ENCODE results near the gene FAM13A. TPM values are rescaled to one million over a fixed set of nuclear protein-coding genes. Genes with fewer than 3 reads are reported as not detected.

Gene FAM13A
- total RNA-seq, 1 donor from 2014 or later: 40.3 TPM

DNA sequence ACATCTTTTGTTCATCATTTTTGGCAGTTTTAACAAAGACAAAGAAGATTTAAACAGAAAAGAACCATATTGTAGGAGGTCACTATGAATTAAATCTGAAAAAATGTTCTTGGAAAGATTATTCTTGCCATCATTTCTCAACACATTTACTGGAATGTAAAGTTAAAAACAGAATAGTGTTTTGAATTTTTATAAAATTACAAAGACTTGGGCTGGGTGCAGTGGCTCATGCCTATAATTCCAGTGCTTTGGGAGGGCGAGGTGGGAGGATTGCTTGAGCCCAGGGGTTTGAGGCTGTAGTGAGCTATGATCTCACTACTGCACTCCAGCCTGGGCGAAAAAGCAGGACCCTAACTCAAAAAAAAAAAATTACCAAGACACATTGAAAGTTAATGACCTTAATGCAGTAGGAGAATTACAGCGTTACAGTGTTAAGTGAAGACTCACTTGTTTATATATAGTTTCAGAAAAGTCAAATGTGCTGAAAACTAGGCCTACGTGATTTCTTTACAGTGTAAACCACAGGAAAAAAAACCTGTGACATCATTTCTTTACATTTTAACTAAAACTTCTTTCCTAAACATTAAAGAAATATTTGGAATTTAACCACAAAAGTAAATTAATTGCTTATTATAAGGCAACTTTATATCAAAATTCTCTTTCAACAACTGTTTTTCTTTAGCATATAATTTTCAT is 7.9 kb downstream of the FAM13A start:
- H3K9me3 Mint-ChIP-seq: peaks cover 19% of the 10 kb centered on the region
- no peak overlapping the region for H3K4me3 Mint-ChIP-seq
- H3K4me1 ChIP-seq: peaks cover 3% of the 10 kb centered on the region
- H3K27me3 Mint-ChIP-seq (ENCODE audit: insufficient read depth, low read depth): no peaks in the 10 kb centered on the region
- peaks cover 8% of the 10 kb centered on the region for H3K4me1 Mint-ChIP-seq
- TF ChIP-seq, protein P1, sequence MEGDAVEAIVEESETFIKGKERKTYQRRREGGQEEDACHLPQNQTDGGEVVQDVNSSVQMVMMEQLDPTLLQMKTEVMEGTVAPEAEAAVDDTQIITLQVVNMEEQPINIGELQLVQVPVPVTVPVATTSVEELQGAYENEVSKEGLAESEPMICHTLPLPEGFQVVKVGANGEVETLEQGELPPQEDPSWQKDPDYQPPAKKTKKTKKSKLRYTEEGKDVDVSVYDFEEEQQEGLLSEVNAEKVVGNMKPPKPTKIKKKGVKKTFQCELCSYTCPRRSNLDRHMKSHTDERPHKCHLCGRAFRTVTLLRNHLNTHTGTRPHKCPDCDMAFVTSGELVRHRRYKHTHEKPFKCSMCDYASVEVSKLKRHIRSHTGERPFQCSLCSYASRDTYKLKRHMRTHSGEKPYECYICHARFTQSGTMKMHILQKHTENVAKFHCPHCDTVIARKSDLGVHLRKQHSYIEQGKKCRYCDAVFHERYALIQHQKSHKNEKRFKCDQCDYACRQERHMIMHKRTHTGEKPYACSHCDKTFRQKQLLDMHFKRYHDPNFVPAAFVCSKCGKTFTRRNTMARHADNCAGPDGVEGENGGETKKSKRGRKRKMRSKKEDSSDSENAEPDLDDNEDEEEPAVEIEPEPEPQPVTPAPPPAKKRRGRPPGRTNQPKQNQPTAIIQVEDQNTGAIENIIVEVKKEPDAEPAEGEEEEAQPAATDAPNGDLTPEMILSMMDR (IDR thresholded peaks at IDR 0.05): no peak
- H4K20me1 ChIP-seq (ENCODE audit: low read depth): no peaks in the 10 kb centered on the region
- H3K27me3 ChIP-seq: no peaks in the 10 kb centered on the region
- no peak overlapping the region for H3K4me2 ChIP-seq
- H3K27ac Mint-ChIP-seq: no peak overlapping the region
- H3F3A ChIP-seq (ENCODE audit: low read depth): no peaks in the 10 kb centered on the region
- no peak overlapping the region for H3K4me3 ChIP-seq
- H3K36me3 ChIP-seq: no peaks in the 10 kb centered on the region
- H3K36me3 Mint-ChIP-seq: peaks cover 18% of the 10 kb centered on the region
- H2AFZ ChIP-seq (replicated peaks): no peak overlapping the region
- H3K9ac ChIP-seq: no peak overlapping the region
- peaks cover 98% of the 10 kb centered on the region for H3K79me2 ChIP-seq (ENCODE audit: low read depth)
- H3K27ac ChIP-seq: no peak overlapping the region
- DNase-seq (ENCODE audit: low spot score): no peak
- no peaks in the 10 kb centered on the region for H3K9me3 ChIP-seq (ENCODE audit: low read depth)

DNA sequence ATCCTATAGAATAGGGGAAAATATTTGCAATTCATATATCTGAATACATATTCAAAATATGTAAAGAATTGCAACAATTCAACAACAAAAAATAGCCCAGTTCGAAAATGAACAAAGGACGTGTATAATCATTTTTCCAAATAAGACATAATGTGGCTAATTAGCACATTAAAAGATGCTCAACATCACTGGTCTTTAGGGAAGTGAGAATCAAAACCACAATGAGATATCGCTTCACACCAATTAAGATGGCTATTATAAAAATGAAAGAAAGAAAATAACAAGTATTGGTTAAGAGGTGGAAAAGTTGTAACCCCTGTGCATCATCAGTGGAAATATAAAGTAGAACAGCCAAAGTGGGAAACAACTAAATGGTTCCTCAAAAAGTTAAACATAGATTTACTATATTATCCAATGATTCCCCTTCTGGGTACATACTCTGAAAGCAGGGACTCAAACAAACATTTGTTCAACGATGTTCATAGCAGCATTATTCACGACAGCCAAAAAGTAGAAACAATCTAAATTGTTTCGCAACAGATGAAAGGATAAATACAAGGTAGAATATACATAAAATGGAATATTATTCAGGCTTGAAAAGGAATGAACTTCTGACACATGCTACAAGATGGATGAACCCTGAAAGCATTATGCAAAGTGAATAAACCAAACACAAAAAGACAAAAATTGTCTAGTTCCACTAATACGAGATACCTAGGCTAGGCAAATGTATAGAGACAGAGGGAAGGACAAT is 12.7 kb downstream of the FAM13A start:
- TF ChIP-seq, protein P1 (IDR thresholded peaks at IDR 0.05): no peak
- TF ChIP-seq EZH2phosphoT487 (IDR thresholded peaks at IDR 0.05) (no peak), EZH2 (IDR thresholded peaks at IDR 0.05) (no peak)
- Histone ChIP-seq H3K27me3 (no peaks in the 10 kb centered on the region), H3K36me3 (no peaks in the 10 kb centered on the region), H3K27ac (no peak overlapping the region), H3K4me1 (no peaks in the 10 kb centered on the region), H3K9me3 (ENCODE audit: low read depth) (no peaks in the 10 kb centered on the region), H3F3A (ENCODE audit: low read depth) (no peaks in the 10 kb centered on the region), H3K4me3 (no peak overlapping the region), H4K20me1 (ENCODE audit: low read depth) (peaks cover 21% of the 10 kb centered on the region), H3K79me2 (ENCODE audit: low read depth) (peaks cover 100% of the 10 kb centered on the region), H3K9ac (no peak overlapping the region), H2AFZ (replicated peaks) (no peak overlapping the region), H3K4me2 (no peak overlapping the region)
- H3K4me1 Mint-ChIP-seq: no peaks in the 10 kb centered on the region
- H3K27ac Mint-ChIP-seq: no peak overlapping the region
- H3K4me3 Mint-ChIP-seq: no peak overlapping the region
- H3K9me3 Mint-ChIP-seq: peaks cover 13% of the 10 kb centered on the region
- H3K27me3 Mint-ChIP-seq (ENCODE audit: insufficient read depth, low read depth): no peaks in the 10 kb centered on the region
- peaks cover 16% of the 10 kb centered on the region for H3K36me3 Mint-ChIP-seq
- no peak for DNase-seq (ENCODE audit: low spot score)

GRCh38 chr4:89042055-89042454 is 14.9 kb downstream of the FAM13A start:
- Histone ChIP-seq H3K4me2 (no peak overlapping the region), H3K27ac (no peak overlapping the region), H3K27me3 (no peaks in the 10 kb centered on the region), H4K20me1 (ENCODE audit: low read depth) (peaks cover 21% of the 10 kb centered on the region), H2AFZ (replicated peaks) (no peak overlapping the region), H3K9me3 (ENCODE audit: low read depth) (no peaks in the 10 kb centered on the region), H3K4me3 (no peak overlapping the region), H3F3A (ENCODE audit: low read depth) (no peaks in the 10 kb centered on the region), H3K9ac (no peak overlapping the region), H3K4me1 (no peaks in the 10 kb centered on the region), H3K79me2 (ENCODE audit: low read depth) (peaks cover 100% of the 10 kb centered on the region), H3K36me3 (peaks cover 3% of the 10 kb centered on the region)
- H3K4me1 Mint-ChIP-seq: no peaks in the 10 kb centered on the region
- no peak for DNase-seq (ENCODE audit: low spot score)
- TF ChIP-seq, protein P1 (IDR thresholded peaks at IDR 0.05): no peak
- TF ChIP-seq EZH2phosphoT487 (IDR thresholded peaks at IDR 0.05): no peak
- TF ChIP-seq EZH2 (IDR thresholded peaks at IDR 0.05): no peak
- peaks cover 14% of the 10 kb centered on the region for H3K9me3 Mint-ChIP-seq
- H3K27me3 Mint-ChIP-seq (ENCODE audit: insufficient read depth, low read depth): no peaks in the 10 kb centered on the region
- H3K27ac Mint-ChIP-seq: no peak overlapping the region
- H3K4me3 Mint-ChIP-seq: no peak overlapping the region
- H3K36me3 Mint-ChIP-seq: peaks cover 21% of the 10 kb centered on the region

Measured in neural progenitor cell (in vitro differentiated cells).